ENCODE measurements around the gene RELL2. TPM values are rescaled to one million over a fixed set of nuclear protein-coding genes. Genes with fewer than 3 reads are reported as not detected.
A peak's percentile ranks its signal among the peaks of the same experiment; 100 is the strongest.

RELL2 gene
- total and polyA plus RNA-seq, 10 donors = 8.7 to 26.2 (median 12.3) TPM

DNA sequence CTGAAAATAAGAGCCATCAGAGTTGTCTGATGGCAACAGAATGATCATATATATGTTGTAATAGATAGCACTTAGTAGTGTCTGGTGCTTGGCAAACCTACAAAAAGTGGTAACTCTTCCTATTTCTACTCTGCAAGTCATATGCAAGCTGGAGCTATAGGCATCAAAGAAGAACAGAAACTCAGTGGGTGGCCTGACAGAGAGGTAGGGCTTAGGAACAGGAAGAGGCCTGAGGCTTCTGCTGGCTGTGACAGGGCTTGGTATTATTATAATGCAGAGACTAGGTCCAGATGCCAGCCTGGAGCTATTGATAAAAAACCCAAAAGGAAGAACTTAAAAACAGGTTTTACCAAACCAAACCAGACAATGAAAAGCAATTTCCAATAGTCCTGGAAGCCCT is 13.6 kb upstream of the RELL2 start:
- no peak for DNase-seq
- Histone ChIP-seq H3K4me3 (no peak overlapping the region), H3K27me3 (replicated peaks in 1 of 7) (no peaks in the 10 kb centered on the region), H3K36me3 (peaks cover 4 to 86% (median 66%) of the 10 kb centered on the region in 6 donors), H3K27ac (peak overlapping the region in 6 of 8 donors; percentile 27 to 78 (median 74)), H3K9me3 (no peaks in the 10 kb centered on the region), H3K4me1 (peaks cover 0 to 35% (median 22%) of the 10 kb centered on the region in 6 donors)
- TF ChIP-seq, protein P1, sequence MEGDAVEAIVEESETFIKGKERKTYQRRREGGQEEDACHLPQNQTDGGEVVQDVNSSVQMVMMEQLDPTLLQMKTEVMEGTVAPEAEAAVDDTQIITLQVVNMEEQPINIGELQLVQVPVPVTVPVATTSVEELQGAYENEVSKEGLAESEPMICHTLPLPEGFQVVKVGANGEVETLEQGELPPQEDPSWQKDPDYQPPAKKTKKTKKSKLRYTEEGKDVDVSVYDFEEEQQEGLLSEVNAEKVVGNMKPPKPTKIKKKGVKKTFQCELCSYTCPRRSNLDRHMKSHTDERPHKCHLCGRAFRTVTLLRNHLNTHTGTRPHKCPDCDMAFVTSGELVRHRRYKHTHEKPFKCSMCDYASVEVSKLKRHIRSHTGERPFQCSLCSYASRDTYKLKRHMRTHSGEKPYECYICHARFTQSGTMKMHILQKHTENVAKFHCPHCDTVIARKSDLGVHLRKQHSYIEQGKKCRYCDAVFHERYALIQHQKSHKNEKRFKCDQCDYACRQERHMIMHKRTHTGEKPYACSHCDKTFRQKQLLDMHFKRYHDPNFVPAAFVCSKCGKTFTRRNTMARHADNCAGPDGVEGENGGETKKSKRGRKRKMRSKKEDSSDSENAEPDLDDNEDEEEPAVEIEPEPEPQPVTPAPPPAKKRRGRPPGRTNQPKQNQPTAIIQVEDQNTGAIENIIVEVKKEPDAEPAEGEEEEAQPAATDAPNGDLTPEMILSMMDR (IDR thresholded peaks at IDR 0.05 in 8 of 11, conservative IDR thresholded peaks at IDR 0.05 in 3 of 11) = no peak
- TF ChIP-seq POLR2A (IDR thresholded peaks at IDR 0.05) (no peak), POLR2AphosphoS5 (IDR thresholded peaks at IDR 0.05) (no peak)
- intact Hi-C loops (cut with DNase I; ENCODE audit: low total_unique reads) = loop anchor here (5.0 kb wide), 1 partner anchor 36 kb away; no protein-coding TSS in a partner anchor

DNA sequence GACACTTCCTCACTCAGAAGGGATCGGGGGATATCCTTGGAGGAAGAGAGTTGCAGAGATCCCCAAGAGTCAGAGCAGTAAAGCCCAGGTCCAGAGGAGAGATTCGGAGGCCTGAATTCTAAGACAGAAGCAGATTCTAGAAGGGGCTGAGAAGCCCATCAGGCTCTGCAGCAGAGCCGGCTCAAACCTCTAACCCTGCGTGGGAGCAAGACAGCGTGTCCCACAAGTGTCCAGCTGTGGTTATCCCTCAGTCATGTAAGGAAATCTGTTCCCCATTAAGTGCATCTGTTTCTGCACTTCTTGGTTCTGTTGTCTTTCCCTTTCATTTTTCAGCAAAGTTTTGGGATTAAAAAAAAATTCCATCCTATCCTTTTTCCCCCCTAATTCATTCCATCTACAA is 13.2 kb upstream of the RELL2 start:
- no peaks in the 10 kb centered on the region for H3K9me3 ChIP-seq
- H3K27me3 ChIP-seq (replicated peaks in 1 of 7) = no peaks in the 10 kb centered on the region
- intact Hi-C loops (cut with DNase I; ENCODE audit: low total_unique reads) = loop anchor here (5.0 kb wide), 1 partner anchor 36 kb away; no protein-coding TSS in a partner anchor
- peak overlapping the region in 6 of 8 donors; percentile 27 to 78 (median 74) for H3K27ac ChIP-seq
- peaks cover 4 to 90% (median 71%) of the 10 kb centered on the region in 6 donors for H3K36me3 ChIP-seq
- 70 to 84% (median 73%) methylated on average over 5 of the region's 5 CpGs for whole genome bisulfite sequencing, 5 donors
- TF ChIP-seq POLR2AphosphoS5 (IDR thresholded peaks at IDR 0.05) (no peak), POLR2A (IDR thresholded peaks at IDR 0.05) (no peak)
- TF ChIP-seq, protein P1 (IDR thresholded peaks at IDR 0.05 in 8 of 11, conservative IDR thresholded peaks at IDR 0.05 in 3 of 11) = no peak
- no peak for DNase-seq
- peaks cover 0 to 33% (median 22%) of the 10 kb centered on the region in 6 donors for H3K4me1 ChIP-seq
- no peak overlapping the region for H3K4me3 ChIP-seq

DNA sequence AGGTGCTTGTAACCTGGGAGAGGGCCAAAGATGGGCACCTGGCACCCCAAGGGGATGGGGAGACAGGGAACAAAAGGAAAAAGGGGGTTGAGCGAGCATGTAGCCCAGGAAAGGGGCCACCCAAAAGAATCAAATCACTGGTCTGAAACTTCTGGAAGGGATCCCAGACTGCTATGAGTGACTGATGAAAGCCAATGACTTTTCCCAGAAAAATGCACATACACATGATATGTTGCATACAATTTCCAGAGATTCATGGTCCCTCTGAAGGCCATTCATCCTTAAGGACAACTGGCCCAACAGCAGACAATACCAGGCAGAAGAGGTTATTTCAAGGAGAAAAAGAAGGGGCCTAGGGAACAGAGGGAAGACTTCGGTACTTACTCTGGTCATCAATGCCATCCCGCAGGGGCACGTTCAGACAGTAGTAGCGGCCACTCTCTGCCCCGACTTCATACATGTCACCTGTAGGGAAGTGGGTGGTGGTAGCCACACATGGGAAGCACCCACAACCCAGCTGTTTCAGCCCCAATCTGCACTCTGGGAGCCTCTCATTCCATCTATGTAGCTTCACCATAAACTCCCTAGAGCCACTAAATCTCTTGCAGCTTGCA is 8.5 kb upstream of the RELL2 start:
- WGBS, 5 donors = 95 to 99% (median 97%) methylated on average over 6 of the region's 6 CpGs
- peaks cover 0 to 32% (median 14%) of the 10 kb centered on the region in 6 donors for H3K4me1 ChIP-seq
- H3K4me3 ChIP-seq = no peak overlapping the region
- peaks cover 0 to 98% (median 72%) of the 10 kb centered on the region in 6 donors for H3K36me3 ChIP-seq
- H3K9me3 ChIP-seq = no peaks in the 10 kb centered on the region
- intact Hi-C loops (cut with DNase I; ENCODE audit: low total_unique reads) = no loop called here
- H3K27ac ChIP-seq = no peak overlapping the region
- no peak for TF ChIP-seq POLR2AphosphoS5 (IDR thresholded peaks at IDR 0.05)
- no peak for TF ChIP-seq POLR2A (IDR thresholded peaks at IDR 0.05)
- TF ChIP-seq, protein P1 (IDR thresholded peaks at IDR 0.05 in 8 of 11, conservative IDR thresholded peaks at IDR 0.05 in 3 of 11) = no peak
- no peaks in the 10 kb centered on the region for H3K27me3 ChIP-seq (replicated peaks in 1 of 7)
- DNase-seq = no peak

DNA sequence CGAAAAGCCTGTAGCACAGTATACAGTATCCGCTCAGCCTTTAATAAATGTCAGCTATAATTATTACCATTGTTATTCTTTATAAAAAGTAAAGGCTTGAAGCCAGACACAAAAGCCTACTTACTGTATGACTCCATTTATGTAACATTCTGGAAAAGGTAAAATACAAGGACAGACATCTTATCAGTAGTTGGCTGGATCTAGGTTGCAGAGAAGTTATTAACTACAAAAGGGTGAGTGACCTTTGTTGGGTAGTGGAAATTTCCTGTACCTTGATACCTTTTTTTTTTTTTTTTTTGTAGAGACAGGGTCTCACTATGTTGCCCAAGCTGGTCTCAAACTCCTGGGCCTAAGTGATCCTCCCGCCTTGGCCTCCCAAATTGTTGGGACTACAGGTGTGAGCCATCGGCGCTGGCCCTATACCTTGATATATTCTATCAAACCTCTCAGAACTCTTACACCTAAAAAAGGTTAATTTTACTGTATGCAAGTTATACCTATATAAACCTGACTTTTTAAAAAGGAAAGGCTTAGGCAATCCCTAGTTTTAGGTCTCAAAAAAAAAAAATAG is 6.1 kb upstream of the RELL2 start:
- intact Hi-C loops (cut with DNase I; ENCODE audit: low total_unique reads) = no loop called here
- peaks cover 0 to 85% (median 51%) of the 10 kb centered on the region in 6 donors for H3K36me3 ChIP-seq
- no peaks in the 10 kb centered on the region for H3K27me3 ChIP-seq (replicated peaks in 1 of 7)
- WGBS, 5 donors = 94 to 98% (median 98%) methylated on average over 5 of the region's 5 CpGs
- H3K27ac ChIP-seq = no peak overlapping the region
- TF ChIP-seq, protein P1 (IDR thresholded peaks at IDR 0.05 in 8 of 11, conservative IDR thresholded peaks at IDR 0.05 in 3 of 11) = no peak
- no peak for TF ChIP-seq POLR2AphosphoS5 (IDR thresholded peaks at IDR 0.05)
- TF ChIP-seq POLR2A (IDR thresholded peaks at IDR 0.05) = no peak
- H3K4me3 ChIP-seq = no peak overlapping the region
- no peak for DNase-seq
- H3K9me3 ChIP-seq = no peaks in the 10 kb centered on the region
- H3K4me1 ChIP-seq = peaks cover 14 to 47% (median 26%) of the 10 kb centered on the region in 6 donors
